WTC11 (cell line): Measurements from ENCODE around the gene DCST2. TPM values are rescaled to one million over a fixed set of nuclear protein-coding genes. Genes with fewer than 3 reads are reported as not detected.

Experiments used
- ATAC-seq: fragments of 200-7000 bp; cut with Tn5 transposase; 2 replicates; pipeline ENCODE4 v1.10.0; 2021; ENCODE audit warnings: mild to moderate bottlenecking, moderate library complexity
- CTCF ChIA-PET: fragments of 300-600 bp; sonication (Branson Sonifier 250); formaldehyde crosslinking; loops from one replicate; lab custom pipeline; 2021; ENCODE audit warnings: antibody characterized with exemption; lab: Charles Lee
- POLR2A ChIA-PET: fragments of 350-600 bp; sonication (Branson Sonifier 250); formaldehyde crosslinking; loops from one replicate; lab custom pipeline; 2021; ENCODE audit warnings: antibody characterized with exemption; lab: Charles Lee
- DNase-seq: peaks from one replicate; pipeline ENCODE4 v3.0.0; 2021; ENCODE audit warnings: low spot score
- H3K27ac Mint-ChIP-seq: 2 replicates; pipeline ENCODE4 v1.8.0; 2021; ENCODE audit warnings: mixed read lengths
- H3K27me3 Mint-ChIP-seq: 2 replicates; pipeline ENCODE4 v1.8.0; 2021; ENCODE audit warnings: low read depth, mild to moderate bottlenecking, moderate library complexity, mixed read lengths
- H3K36me3 Mint-ChIP-seq: 2 replicates; pipeline ENCODE4 v1.8.0; 2021; ENCODE audit warnings: mixed read lengths
- H3K4me1 Mint-ChIP-seq: 2 replicates; pipeline ENCODE4 v1.8.0; 2022; ENCODE audit warnings: mixed read lengths
- H3K4me3 Mint-ChIP-seq: 2 replicates; pipeline ENCODE4 v1.8.0; 2021; ENCODE audit warnings: mild to moderate bottlenecking, moderate library complexity, mixed read lengths
- H3K9me3 Mint-ChIP-seq: 2 replicates; pipeline ENCODE4 v1.8.0; 2021; ENCODE audit warnings: mixed read lengths
- CREM ChIP-seq: sonication (generic); formaldehyde crosslinking; IDR thresholded peaks from 2 replicates; pipeline ENCODE4 v1.8.1; 2022; ENCODE audit warnings: mild to moderate bottlenecking, missing genetic modification reagents, moderate library complexity
- E2F5 ChIP-seq: sonication (generic); formaldehyde crosslinking; IDR thresholded peaks from 2 replicates; pipeline ENCODE4 v1.8.1; 2022; ENCODE audit warnings: mild to moderate bottlenecking, moderate library complexity, missing genetic modification reagents
- EMX1 ChIP-seq: fragments of 250-450 bp; sonication (Bioruptor Pico); IDR thresholded peaks from 2 replicates; pipeline ENCODE4 v1.8.0; 2021; ENCODE audit warnings: mild to moderate bottlenecking
- ETV6 ChIP-seq: sonication (generic); formaldehyde crosslinking; IDR thresholded peaks from 2 replicates; pipeline ENCODE4 v1.8.1; 2022; ENCODE audit warnings: mild to moderate bottlenecking, missing genetic modification reagents
- FOXP4 ChIP-seq: sonication (generic); formaldehyde crosslinking; IDR thresholded peaks from 2 replicates; pipeline ENCODE4 v1.8.0; 2022; ENCODE audit warnings: mild to moderate bottlenecking, missing genetic modification reagents
- GABPB1 ChIP-seq: sonication (generic); formaldehyde crosslinking; IDR thresholded peaks from 2 replicates; pipeline ENCODE4 v1.8.1; 2023; ENCODE audit warnings: mild to moderate bottlenecking, missing genetic modification reagents
- HMGA2 ChIP-seq: fragments of 250-450 bp; sonication (Bioruptor Pico); IDR thresholded peaks from 2 replicates; pipeline ENCODE4 v1.4.0; 2021; ENCODE audit warnings: mild to moderate bottlenecking, moderate library complexity
- HMGXB4 ChIP-seq: sonication (generic); formaldehyde crosslinking; IDR thresholded peaks from 2 replicates; pipeline ENCODE4 v1.8.1; 2023; ENCODE audit warnings: mild to moderate bottlenecking, moderate library complexity, missing genetic modification reagents
- MLX ChIP-seq: sonication (generic); formaldehyde crosslinking; IDR thresholded peaks from 2 replicates; pipeline ENCODE4 v1.8.1; 2023; ENCODE audit warnings: mild to moderate bottlenecking, missing genetic modification reagents, moderate library complexity
- PRDM15 ChIP-seq: sonication (generic); formaldehyde crosslinking; IDR thresholded peaks from 2 replicates; pipeline ENCODE4 v1.8.0; 2022; ENCODE audit warnings: missing genetic modification reagents
- PRRX2 ChIP-seq: fragments of 250-450 bp; sonication (Bioruptor Pico); IDR thresholded peaks from 2 replicates; pipeline ENCODE4 v1.8.0; 2021; ENCODE audit warnings: mild to moderate bottlenecking
- TEAD1 ChIP-seq: sonication (generic); formaldehyde crosslinking; IDR thresholded peaks from 2 replicates; pipeline ENCODE4 v1.8.0; 2022; ENCODE audit warnings: mild to moderate bottlenecking, missing genetic modification reagents
- ZBTB21 ChIP-seq: sonication (generic); formaldehyde crosslinking; IDR thresholded peaks from 2 replicates; pipeline ENCODE4 v1.8.1; 2023; ENCODE audit warnings: mild to moderate bottlenecking, missing genetic modification reagents, borderline replicate concordance
- ZBTB43 ChIP-seq: sonication (generic); formaldehyde crosslinking; IDR thresholded peaks from 2 replicates; pipeline ENCODE4 v1.8.1; 2023; ENCODE audit warnings: mild to moderate bottlenecking, missing genetic modification reagents
- ZNF232 ChIP-seq: sonication (generic); formaldehyde crosslinking; IDR thresholded peaks from 2 replicates; pipeline ENCODE4 v1.8.0; 2022; ENCODE audit warnings: mild to moderate bottlenecking, missing genetic modification reagents
- ZNF396 ChIP-seq: fragments of 250-450 bp; sonication (Bioruptor Pico); IDR thresholded peaks from 2 replicates; pipeline ENCODE4 v1.8.0; 2021; ENCODE audit warnings: mild to moderate bottlenecking, moderate library complexity, borderline replicate concordance
- ZSCAN18 ChIP-seq: fragments of 250-450 bp; sonication (Bioruptor Pico); IDR thresholded peaks from 2 replicates; pipeline ENCODE4 v2.1.2; 2022; ENCODE audit warnings: mild to moderate bottlenecking, moderate library complexity
- total RNA-seq: library from RNA; stranded (reverse); gene quantifications from 3 replicates; pipeline ENCODE4 v1.2.3, GENCODE V29; 2021

DCST2 gene
- total RNA-seq, 1 experiment from 2014 or later = 0.83 TPM

GRCh38 chr1:154972213-154972516, 61.4 kb downstream of the DCST2 start (continued):
- TF ChIP-seq ZSCAN18 (CRISPR knock-in tag) = no peak

GRCh38 chr1:154971341-154971998, 62.1 kb downstream of the DCST2 start:
- no peak overlapping the region for H3K4me3 Mint-ChIP-seq
- peaks cover 42% of the 10 kb centered on the region for H3K4me1 Mint-ChIP-seq
- TF ChIP-seq GABPB1 (CRISPR knock-in tag) (0 out of 2 replicates have a peak, but pooled peaks have one; percentile 3), ZNF232 (CRISPR knock-in tag) (no peak), EMX1 (CRISPR knock-in tag) (peak; percentile 64)
- H3K9me3 Mint-ChIP-seq = no peaks in the 10 kb centered on the region
- DNase-seq = no peak
- ChIA-PET POLR2A (interaction anchor here (0.6 to 7.3 kb wide), 19 partner anchors 9 to 222 kb away, joined by 3 to 176 read pairs (median 4); partner anchors contain the start of genes FLAD1, KCNN3, KRTCAP2 and LENEP), CTCF (interaction anchor here (0.6 to 8.3 kb wide), 26 partner anchors 10 to 235 kb away, joined by 3 to 176 read pairs (median 8); partner anchors contain the start of genes ADAM15, EFNA4, FLAD1 and KRTCAP2)
- H3K27me3 Mint-ChIP-seq = no peaks in the 10 kb centered on the region
- ATAC-seq = no peak
- H3K36me3 Mint-ChIP-seq = peaks cover 20% of the 10 kb centered on the region
- H3K27ac Mint-ChIP-seq = no peak overlapping the region; the same call in 1 of the 2 replicates

GRCh38 chr1:154970631-154971340, 62.8 kb downstream of the DCST2 start, which contains the start of gene SHC1:
SHC1 (minus strand) TSS chr1:154970747; CDS start chr1:154970526, 221 bp downstream.
- DNase-seq (peak; percentile 96), ATAC-seq (peak; percentile 63)
- ChIA-PET POLR2A (interaction anchor here (0.6 to 7.3 kb wide), 26 partner anchors 9 to 403 kb away, joined by 3 to 176 read pairs (median 4); partner anchors contain the start of genes CHRNB2, EFNA3, FLAD1 and KCNN3), CTCF (interaction anchor here (0.8 to 8.3 kb wide), 24 partner anchors 9 to 280 kb away, joined by 3 to 176 read pairs (median 6); partner anchors contain the start of genes ADAM15, FLAD1, KRTCAP2 and LENEP)
- Mint-ChIP-seq H3K36me3 (peaks cover 25% of the 10 kb centered on the region), H3K4me1 (peaks cover 42% of the 10 kb centered on the region), H3K4me3 (no peak within 1 kb of the TSS), H3K27ac (peak within 1 kb of the TSS; percentile 81; the same call in 1 of the 2 replicates), H3K9me3 (no peaks in the 10 kb centered on the region), H3K27me3 (no peaks in the 10 kb centered on the region)
- no peak for TF ChIP-seq ZNF396 (CRISPR knock-in tag)
- no peak for TF ChIP-seq CREM
- peak; percentile 56; the same call in 1 of the 2 replicates for TF ChIP-seq TEAD1 (CRISPR knock-in tag)
- TF ChIP-seq HMGXB4 = no peak
- 0 out of 2 replicates have a peak, but pooled peaks have one; percentile 25 for TF ChIP-seq FOXP4 (CRISPR knock-in tag)
- TF ChIP-seq PRRX2 (CRISPR knock-in tag) = 0 out of 2 replicates have a peak, but pooled peaks have one; percentile 35
- peak; percentile 48; the same call in 1 of the 2 replicates for TF ChIP-seq PRDM15
- 0 out of 2 replicates have a peak, but pooled peaks have one; percentile 35 for TF ChIP-seq E2F5 (CRISPR knock-in tag)
- 0 out of 2 replicates have a peak, but pooled peaks have one; percentile 12 for TF ChIP-seq GABPB1 (CRISPR knock-in tag)
- TF ChIP-seq HMGA2 = no peak
- no peak for TF ChIP-seq MLX (CRISPR knock-in tag)
- TF ChIP-seq ETV6 (CRISPR knock-in tag) = peak; percentile 15; the same call in 1 of the 2 replicates
- no peak for TF ChIP-seq ZBTB43 (CRISPR knock-in tag)
- TF ChIP-seq ZBTB21 = no peak
